SU-DHL-6 (cell line): ENCODE measurements around the gene NAXE.

Experiments used
- H2AFZ ChIP-seq: fragments of 200-600 bp; sonication (generic); 2 replicates; pipeline ENCODE4 v1.6.1; 2014; ENCODE audit warnings: low read depth, mild to moderate bottlenecking, moderate library complexity, mixed read lengths, antibody characterized with exemption, low read length; ENCODE audit not compliant: severe bottlenecking
- H3F3A ChIP-seq: fragments of 200-600 bp; shearing (Covaris generic); 2 replicates; pipeline ENCODE4 v1.6.0; 2016; ENCODE audit warnings: antibody characterized with exemption, mild to moderate bottlenecking; ENCODE audit not compliant: insufficient read depth
- H3K27ac ChIP-seq: fragments of 200-600 bp; sonication (generic); 2 replicates; pipeline ENCODE4 v1.5.1; 2016; ENCODE audit warnings: low read depth, mild to moderate bottlenecking, low read length, moderate library complexity, mixed read lengths
- H3K27me3 ChIP-seq: fragments of 200-600 bp; sonication (generic), shearing (Covaris generic); 2 replicates; pipeline ENCODE4 v1.6.0; 2014; ENCODE audit warnings: mild to moderate bottlenecking, low read length
- H3K36me3 ChIP-seq: fragments of 200-600 bp; sonication (generic); 2 replicates; pipeline ENCODE4 v1.6.1; 2014; ENCODE audit warnings: mild to moderate bottlenecking, low read length, mixed read lengths
- H3K4me2 ChIP-seq: fragments of 300-600, 200-600 bp; shearing (Covaris generic), sonication (generic); 2 replicates; pipeline ENCODE4 v1.6.0; 2014; ENCODE audit warnings: low read length, low read depth, mild to moderate bottlenecking; ENCODE audit not compliant: poor library complexity, severe bottlenecking
- H3K4me3 ChIP-seq: fragments of 200-600 bp; sonication (generic); 2 replicates; pipeline ENCODE4 v1.5.1; 2014; ENCODE audit warnings: antibody characterized with exemption, low read length, mild to moderate bottlenecking, mixed read lengths; ENCODE audit not compliant: insufficient read depth, poor library complexity, severe bottlenecking
- H3K79me2 ChIP-seq: fragments of 200-600 bp; sonication (generic); 2 replicates; pipeline ENCODE4 v1.6.1; 2014; ENCODE audit warnings: mild to moderate bottlenecking, low read length, moderate library complexity; ENCODE audit not compliant: insufficient read depth
- H3K9ac ChIP-seq: fragments of 200-600 bp; sonication (generic); 2 replicates; pipeline ENCODE4 v1.7.0; 2014; ENCODE audit warnings: mild to moderate bottlenecking, low read length
- H3K9me2 ChIP-seq: fragments of 200-600 bp; sonication (generic); replicated peaks from 2 replicates; pipeline ENCODE4 v1.6.1; 2014; ENCODE audit warnings: low read length; ENCODE audit not compliant: insufficient read depth
- H3K9me3 ChIP-seq: fragments of 200-600 bp; sonication (generic); 2 replicates; pipeline ENCODE4 v1.6.1; 2014; ENCODE audit warnings: low read length, mixed read lengths; ENCODE audit not compliant: insufficient read depth
- H4K20me1 ChIP-seq: fragments of 200-600 bp; sonication (generic); 2 replicates; pipeline ENCODE4 v1.6.1; 2014; ENCODE audit warnings: low read depth, mild to moderate bottlenecking, antibody characterized with exemption, low read length, moderate library complexity, mixed read lengths
- CTCF ChIP-seq: fragments of 200-600 bp; sonication (generic); IDR thresholded peaks from one replicate; pipeline ENCODE4 v1.5.1; 2017; ENCODE audit warnings: antibody characterized with exemption, mild to moderate bottlenecking, low read length, moderate library complexity; ENCODE audit not compliant: insufficient read depth, poor library complexity, severe bottlenecking
- EZH2phosphoT487 ChIP-seq: fragments of 200-600 bp; sonication (generic), shearing (Covaris generic); conservative IDR thresholded peaks from 2 replicates; pipeline ENCODE4 v1.6.1; 2018; ENCODE audit warnings: mild to moderate bottlenecking, antibody characterized with exemption, low read length, moderate library complexity, mixed read lengths

NAXE gene

DNA sequence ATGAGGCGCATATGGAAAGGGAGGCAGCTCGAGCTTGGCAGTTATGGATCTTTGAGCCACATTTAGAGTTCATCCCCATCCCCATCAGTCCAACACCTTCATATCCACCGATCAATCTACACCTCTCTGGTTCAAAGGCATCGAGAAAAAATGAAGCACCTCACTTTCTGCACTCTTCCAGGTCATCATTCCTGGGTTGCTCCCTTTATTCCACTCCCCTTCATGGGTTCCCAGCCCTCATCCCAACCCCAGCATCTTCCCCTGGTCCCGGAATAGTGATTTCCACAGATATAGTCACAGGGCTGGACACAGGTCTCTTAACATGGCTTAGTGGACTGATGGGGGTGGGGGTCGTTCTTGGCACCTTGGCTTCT, 28.0 kb downstream of the NAXE start:
- Histone ChIP-seq H3K27me3 (no peaks in the 10 kb centered on the region), H3K79me2 (no peaks in the 10 kb centered on the region), H3F3A (no peaks in the 10 kb centered on the region), H3K4me2 (no peak overlapping the region), H3K9me2 (no peaks in the 10 kb centered on the region), H3K36me3 (no peaks in the 10 kb centered on the region), H3K4me3 (no peak overlapping the region), H4K20me1 (no peaks in the 10 kb centered on the region), H3K9me3 (no peaks in the 10 kb centered on the region), H3K9ac (no peak overlapping the region), H3K27ac (no peak overlapping the region), H2AFZ (no peak overlapping the region)
- TF ChIP-seq EZH2phosphoT487 (no peak), CTCF (no peak)

DNA sequence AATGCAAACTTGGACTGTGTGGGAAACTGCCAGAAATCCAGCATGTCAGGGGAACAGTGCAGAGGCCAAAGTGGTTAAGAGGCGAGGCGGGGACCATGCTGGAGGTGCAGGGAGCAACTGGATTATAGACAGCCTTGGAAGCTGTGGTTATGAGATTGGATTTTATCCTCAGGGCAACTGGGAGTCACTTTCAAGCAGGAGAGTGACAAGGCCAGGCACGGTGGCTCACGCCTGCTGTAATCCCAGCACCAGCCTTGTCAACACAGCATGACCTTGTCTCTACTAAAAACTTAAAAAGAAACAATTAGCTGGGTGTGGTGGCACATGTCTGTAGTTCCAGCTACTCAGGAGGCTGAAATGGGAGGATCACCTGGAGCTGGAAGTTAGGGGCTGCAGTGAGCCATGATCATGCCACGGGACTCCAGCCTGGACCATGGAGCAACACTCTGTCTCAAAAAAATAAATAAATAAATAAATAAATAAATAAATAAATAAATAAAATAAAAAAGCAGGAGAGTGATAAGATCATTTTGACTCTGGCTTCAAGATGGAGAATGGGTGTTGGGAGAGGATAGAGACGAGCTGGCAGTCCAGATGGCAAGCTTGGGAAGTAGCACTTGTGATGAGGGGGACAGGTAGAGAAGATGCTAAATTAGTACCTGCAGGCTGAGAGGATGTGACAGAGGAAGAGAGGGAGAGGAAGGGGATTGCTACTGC, 31.2 kb downstream of the NAXE start:
- Histone ChIP-seq H3K79me2 (no peaks in the 10 kb centered on the region), H4K20me1 (no peaks in the 10 kb centered on the region), H3F3A (0 out of 2 replicates have a peak, but pooled peaks cover 3% of the 10 kb centered on the region), H3K36me3 (no peaks in the 10 kb centered on the region), H3K4me3 (no peak overlapping the region), H3K9me2 (no peaks in the 10 kb centered on the region), H3K4me2 (no peak overlapping the region), H3K9ac (no peak overlapping the region), H2AFZ (no peak overlapping the region), H3K27ac (no peak overlapping the region), H3K27me3 (no peaks in the 10 kb centered on the region), H3K9me3 (no peaks in the 10 kb centered on the region)
- no peak for TF ChIP-seq EZH2phosphoT487
- no peak for TF ChIP-seq CTCF

DNA sequence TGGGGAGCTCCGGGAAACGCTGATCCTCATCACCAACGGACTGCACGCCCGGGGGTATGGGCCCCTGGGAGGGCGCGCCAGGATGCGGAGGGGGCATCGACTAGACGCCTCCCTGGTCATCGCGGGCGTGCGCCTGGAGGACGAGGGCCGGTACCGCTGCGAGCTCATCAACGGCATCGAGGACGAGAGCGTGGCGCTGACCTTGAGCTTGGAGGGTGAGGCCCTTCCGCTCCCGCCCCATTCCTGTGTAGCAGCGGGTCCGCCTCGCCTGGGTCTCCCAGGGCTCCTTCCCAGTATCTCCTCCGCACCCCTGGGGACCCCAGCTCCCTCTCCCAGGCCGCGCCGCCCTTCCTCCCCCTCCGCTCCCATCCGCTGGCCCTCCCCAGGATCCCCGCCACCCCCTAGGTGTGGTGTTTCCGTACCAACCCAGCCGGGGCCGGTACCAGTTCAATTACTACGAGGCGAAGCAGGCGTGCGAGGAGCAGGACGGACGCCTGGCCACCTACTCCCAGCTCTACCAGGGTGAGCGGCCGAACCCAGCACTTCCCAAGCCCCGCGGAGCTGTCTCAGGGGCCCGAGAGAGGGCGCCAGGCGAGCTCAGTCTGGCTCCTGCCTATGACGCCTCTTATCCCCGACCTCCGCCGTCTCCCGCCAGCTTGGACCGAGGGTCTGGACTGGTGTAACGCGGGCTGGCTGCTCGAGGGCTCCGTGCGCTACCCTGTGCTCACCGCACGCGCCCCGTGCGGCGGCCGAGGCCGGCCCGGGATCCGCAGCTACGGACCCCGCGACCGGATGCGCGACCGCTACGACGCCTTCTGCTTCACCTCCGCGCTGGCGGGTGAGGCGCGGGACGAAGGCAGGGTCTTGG, 32.6 kb downstream of the NAXE start:
- H3K36me3 ChIP-seq, result no peaks in the 10 kb centered on the region
- no peaks in the 10 kb centered on the region for H3K79me2 ChIP-seq
- H3K27me3 ChIP-seq, result no peaks in the 10 kb centered on the region
- TF ChIP-seq EZH2phosphoT487 (no peak), CTCF (no peak)
- H3K9me3 ChIP-seq, result no peaks in the 10 kb centered on the region
- no peaks in the 10 kb centered on the region for H3K9me2 ChIP-seq
- H3K4me2 ChIP-seq, result no peak overlapping the region
- 0 out of 2 replicates have a peak, but pooled peaks cover 3% of the 10 kb centered on the region for H3F3A ChIP-seq
- no peak overlapping the region for H2AFZ ChIP-seq
- no peak overlapping the region for H3K27ac ChIP-seq
- H3K9ac ChIP-seq, result no peak overlapping the region
- H4K20me1 ChIP-seq, result no peaks in the 10 kb centered on the region
- no peak overlapping the region for H3K4me3 ChIP-seq
